ENCODE measurements around the gene TCF7L2.

TCF7L2 gene

GRCh38 chr10:113027230-113027573, 77.2 kb downstream of the TCF7L2 start:
- no peak for DNase-seq

DNA sequence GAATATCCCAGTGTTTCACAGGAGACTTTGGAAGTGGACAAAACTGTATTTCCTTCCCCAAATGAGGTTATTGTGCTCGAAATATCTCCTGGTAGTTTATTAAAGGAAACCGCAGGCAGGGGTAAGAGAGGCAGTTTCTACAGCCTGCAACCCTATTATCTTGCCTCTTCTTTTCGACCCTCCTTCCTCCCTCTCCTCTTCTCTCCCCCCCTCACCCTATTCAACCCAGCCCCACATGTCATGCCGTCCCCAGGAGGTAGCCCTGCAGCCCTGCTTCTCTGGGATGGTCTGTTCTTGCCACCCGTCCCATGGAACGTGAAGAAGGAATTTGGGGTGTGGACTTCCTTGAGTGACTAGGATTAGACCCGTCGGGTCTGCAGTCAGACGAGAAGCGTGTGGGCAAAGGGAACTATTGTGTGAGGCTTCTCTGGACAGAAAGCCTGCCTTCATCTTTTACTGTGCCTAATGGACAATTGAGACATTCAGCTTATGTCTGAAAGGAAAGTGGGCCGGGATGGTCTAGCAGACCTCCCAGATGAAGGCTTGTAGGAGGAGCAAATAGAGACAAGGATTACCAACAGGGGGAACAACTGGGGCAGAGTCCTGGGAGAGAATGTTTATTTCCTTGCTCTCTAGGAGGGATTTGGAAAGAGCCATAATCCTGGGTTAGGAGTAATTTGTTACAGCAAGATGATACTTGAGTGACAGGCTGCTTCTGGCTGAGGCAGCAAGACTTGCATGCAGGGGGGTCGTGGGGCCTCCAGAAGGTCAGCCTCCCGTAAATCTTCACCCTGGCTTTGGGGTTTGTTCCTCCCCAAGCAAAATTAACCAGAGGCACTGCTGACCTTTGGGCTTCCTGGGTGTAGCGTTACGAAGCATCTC, 77.8 kb downstream of the TCF7L2 start:
- peak; percentile 39 for DNase-seq

- DNase-seq, result no peak
Measured at GRCh38 chr10:113028456-113029440, 78.7 kb downstream of the TCF7L2 start.

DNA sequence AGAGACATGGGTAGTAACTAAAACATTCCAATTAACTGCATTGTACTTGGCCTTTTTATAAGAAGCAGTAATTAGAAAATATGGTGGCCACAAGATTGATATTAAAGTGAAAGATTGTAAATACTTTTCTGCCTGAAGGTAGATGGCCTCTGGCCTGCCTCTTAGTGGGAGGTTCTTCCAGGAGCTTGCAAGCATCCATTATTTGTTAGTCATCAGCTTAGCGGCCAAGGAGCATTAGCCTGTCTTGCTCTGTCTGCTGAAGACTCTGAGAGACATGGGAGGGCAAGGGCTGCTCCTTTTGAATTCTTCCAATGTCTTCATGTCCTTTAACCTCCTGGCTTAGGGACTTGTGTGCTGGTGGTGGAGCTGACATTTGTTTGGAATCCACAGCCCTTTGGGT, 80.4 kb downstream of the TCF7L2 start:
- peak; percentile 47 for DNase-seq

DNA sequence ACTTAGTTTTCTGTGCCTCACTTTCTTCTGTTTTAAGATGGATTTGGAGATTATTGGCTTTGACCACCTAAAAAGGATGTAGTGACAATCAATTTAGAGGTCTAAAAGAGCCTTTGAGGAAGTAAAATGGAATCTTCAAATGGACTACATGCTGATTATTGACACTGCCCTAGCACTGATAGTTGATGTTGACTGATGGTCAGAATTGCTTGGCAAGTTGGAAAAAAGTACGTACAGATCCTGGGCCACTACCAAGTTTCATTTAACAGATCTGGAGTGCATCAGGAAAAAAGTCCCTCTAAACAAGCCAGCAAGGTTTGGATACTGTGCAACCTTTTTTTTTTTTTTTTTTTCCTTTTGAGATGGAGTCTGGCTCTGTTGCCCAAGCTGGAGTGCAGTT, 81.1 kb downstream of the TCF7L2 start:
- DNase-seq, result no peak

- no peak for DNase-seq
Measured at GRCh38 chr10:113033991-113034390, 83.9 kb downstream of the TCF7L2 start.

- no peak for DNase-seq
Measured at GRCh38 chr10:113035732-113036312, 85.8 kb downstream of the TCF7L2 start.

DNA sequence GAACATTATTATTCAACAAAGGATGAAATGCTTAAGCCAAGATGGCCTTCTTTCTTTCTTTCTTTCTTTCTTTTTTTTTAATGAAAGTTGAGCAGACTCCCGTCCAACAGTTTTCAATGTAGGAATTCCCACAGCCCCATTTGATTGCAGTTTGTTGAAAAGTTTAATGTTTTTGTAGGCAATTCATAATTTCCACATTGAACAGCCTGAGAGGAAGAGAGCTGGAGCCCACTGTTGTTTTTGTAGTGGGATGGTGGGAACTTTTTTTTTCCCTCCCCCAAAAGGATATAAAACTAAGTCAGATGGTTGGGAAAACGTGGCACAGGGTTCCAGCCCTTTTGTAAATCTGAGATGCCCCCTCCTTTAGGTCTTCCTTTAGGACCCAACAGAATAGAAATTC, 86.6 kb downstream of the TCF7L2 start:
- no peak for DNase-seq

DNA sequence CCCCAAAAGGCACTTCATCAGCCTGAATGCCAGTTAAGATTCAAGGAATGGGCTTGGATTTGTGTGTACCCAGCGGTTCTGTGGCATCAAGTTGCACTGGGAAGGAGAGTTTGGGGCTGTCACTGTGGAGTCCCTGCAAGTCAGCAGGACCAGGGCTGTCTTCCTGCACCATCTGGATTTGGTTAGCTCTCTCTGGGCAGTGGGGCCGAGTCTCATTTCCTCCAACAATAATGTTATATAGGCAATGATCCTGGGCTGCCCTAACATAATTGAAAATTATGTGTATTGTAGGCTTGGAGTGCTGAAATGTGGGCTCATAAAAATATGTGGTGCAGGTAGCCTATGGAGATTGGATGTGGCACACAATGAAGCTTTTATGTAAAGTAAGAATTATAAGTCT, 87.2 kb downstream of the TCF7L2 start:
- DNase-seq, result peak; percentile 50

DNA sequence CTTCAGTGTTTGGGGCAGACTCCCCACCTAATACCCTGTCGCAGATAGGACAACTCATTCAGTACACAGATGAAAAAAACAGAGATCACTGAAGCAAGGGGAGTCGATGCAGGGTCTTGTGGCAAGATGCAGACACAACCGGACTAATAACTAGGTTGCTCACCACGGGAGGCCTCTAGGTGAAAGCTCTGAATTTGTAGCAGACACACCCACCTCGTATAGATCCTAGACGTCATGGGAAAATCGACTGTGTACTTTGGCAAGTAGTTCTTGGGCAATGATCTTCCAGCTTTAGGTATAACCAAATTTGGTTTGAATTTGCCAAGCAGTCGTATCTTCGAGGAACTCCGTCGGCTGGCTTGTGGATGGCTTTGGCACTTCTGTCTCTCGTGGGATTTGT, 88.1 kb downstream of the TCF7L2 start:
- DNase-seq, result no peak

- DNase-seq, result no peak
Measured at GRCh38 chr10:113038985-113039384, 88.9 kb downstream of the TCF7L2 start.

DNA sequence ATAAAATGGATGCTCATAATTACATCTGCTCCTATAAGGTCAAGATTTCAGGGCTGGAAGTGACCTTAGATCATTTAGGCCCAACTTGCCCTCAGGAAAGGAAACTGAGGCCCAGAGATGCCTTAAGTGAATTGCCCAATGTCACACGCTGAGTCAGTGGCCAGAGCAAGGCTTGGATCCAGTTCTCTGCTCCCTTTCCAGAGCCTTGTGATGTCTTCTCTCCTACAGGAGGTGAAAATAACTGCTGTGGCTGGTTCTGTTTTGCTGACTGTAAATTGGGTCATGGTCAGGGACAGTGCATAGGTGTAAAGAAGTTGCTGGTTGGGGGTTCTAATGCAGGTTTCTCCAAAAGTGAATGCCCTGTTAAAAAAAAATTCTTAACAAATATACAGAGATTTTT, 91.3 kb downstream of the TCF7L2 start:
- DNase-seq, result no peak

GRCh38 chr10:113041841-113042750, 92.0 kb downstream of the TCF7L2 start:
- no peak for DNase-seq

- DNase-seq, result no peak
Measured at GRCh38 chr10:113042868-113043267, 92.8 kb downstream of the TCF7L2 start.

- DNase-seq, result no peak
Measured at GRCh38 chr10:113044016-113044755, 94.1 kb downstream of the TCF7L2 start.

- peak; percentile 86 for DNase-seq
Measured at GRCh38 chr10:113045147-113046055, 95.4 kb downstream of the TCF7L2 start.

GRCh38 chr10:113047151-113047550, 97.1 kb downstream of the TCF7L2 start:
- DNase-seq, result peak; percentile 44

GRCh38 chr10:113047605-113047962, 97.5 kb downstream of the TCF7L2 start:
- no peak for DNase-seq

DNA sequence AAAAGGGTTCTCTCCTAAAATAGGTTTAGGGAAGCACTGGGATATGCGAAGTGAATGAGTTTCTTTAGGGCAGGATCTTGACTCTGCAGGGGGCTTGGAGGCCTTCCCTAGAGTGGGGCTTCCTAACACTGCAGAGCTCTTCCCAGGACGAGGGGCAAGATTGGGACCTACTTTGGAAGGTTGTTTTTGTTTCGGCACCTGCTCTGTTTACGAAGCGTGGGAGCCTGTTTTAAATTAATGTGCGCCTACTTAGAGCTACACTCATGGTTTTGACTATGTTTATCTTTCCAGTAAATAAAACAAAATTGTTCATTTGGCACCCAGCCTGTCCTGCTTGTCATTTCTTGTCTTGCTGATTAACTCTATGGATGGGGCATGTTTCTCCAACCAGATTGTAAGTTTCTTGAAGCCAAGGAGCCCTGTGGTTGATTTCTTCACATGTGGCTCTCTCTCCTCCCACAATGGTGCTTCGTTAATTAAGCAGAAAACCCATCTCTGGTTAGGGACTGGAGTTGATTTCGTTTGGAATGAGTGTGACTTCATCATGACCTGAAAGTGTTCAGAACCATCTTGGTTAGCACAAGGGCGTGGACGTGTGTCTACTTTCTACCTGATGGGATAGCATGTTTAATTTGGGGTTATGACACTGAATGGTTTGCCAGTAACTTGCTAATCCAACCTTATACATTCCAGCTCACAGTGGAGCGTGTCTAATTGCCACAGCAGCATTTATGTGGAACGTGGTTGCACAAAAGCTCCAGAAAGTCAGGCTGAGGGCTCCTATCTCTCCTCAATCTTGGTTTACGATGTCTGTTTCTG, 98.1 kb downstream of the TCF7L2 start:
- no peak for DNase-seq

DNA sequence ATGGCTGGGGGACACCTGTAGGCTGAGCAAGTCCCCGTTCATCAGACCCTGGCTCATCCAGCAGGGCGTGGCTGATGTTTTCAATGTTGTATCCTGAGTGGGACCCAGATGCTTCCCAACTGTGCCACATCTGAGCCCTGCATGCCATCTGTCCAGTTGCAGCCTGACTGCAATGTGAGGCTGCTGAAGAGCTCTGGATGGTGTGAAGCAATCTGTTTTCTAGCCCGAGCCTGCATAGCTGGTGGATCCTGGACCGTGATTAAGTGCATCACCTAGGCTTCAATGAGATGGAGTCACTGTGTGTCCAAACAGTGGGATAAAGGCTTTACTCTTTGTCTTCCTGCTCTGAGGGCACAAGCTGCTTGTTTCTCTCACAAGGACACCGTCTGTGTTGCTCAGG, 99.8 kb downstream of the TCF7L2 start:
- DNase-seq, result no peak
